DND-41 (cell line): Measurements from ENCODE around the gene RPS15.

Experiments used
- ATAC-seq: fragments of 200-7000 bp; cut with Tn5 transposase; 3 replicates; pipeline ENCODE4 v1.9.1; 2021; ENCODE audit warnings: low read depth; ENCODE audit not compliant: insufficient read depth
- DNase-seq: peaks from one replicate; pipeline ENCODE4 v3.0.0-alpha.2; 2020
- H2AFZ ChIP-seq: 2 replicates; pipeline ENCODE4 v1.6.0; 2012; ENCODE audit warnings: low read depth, low read length
- H3K27ac ChIP-seq: 2 replicates; pipeline ENCODE4 v1.5.1; 2012; ENCODE audit warnings: low read length, inconsistent platforms
- H3K27me3 ChIP-seq: fragments of 200-600 bp; sonication (generic); 2 replicates; pipeline ENCODE4 v1.6.0; 2012; ENCODE audit warnings: low read length, mild to moderate bottlenecking, inconsistent platforms; ENCODE audit not compliant: insufficient read depth, poor library complexity
- H3K36me3 ChIP-seq: 2 replicates; pipeline ENCODE4 v1.5.1; 2012; ENCODE audit warnings: low read length, inconsistent platforms; ENCODE audit not compliant: insufficient read depth
- H3K4me1 ChIP-seq: 2 replicates; pipeline ENCODE4 v1.5.1; 2012; ENCODE audit warnings: mild to moderate bottlenecking, low read length; ENCODE audit not compliant: insufficient read depth
- H3K4me2 ChIP-seq: 2 replicates; pipeline ENCODE4 v1.6.0; 2012; ENCODE audit warnings: mild to moderate bottlenecking, moderate library complexity, low read length, inconsistent platforms; ENCODE audit not compliant: insufficient read depth
- H3K4me3 ChIP-seq, 2 experiments: fragments of 200-600 bp in 1 of 2; shearing (Covaris generic) in 1 of 2; 2 replicates each; pipeline ENCODE4 v1.5.1; 2012 to 2016; ENCODE audit warnings: inconsistent platforms in 2 of 2, low read length in 2 of 2, mild to moderate bottlenecking in 2 of 2, low read depth in 1 of 2, moderate library complexity in 1 of 2
- H3K79me2 ChIP-seq: 2 replicates; pipeline ENCODE4 v1.6.0; 2012; ENCODE audit warnings: low read length, inconsistent platforms; ENCODE audit not compliant: insufficient read depth
- H3K9ac ChIP-seq: 2 replicates; pipeline ENCODE4 v1.6.0; 2012; ENCODE audit warnings: low read depth, mild to moderate bottlenecking, inconsistent platforms, low read length, moderate library complexity
- H3K9me3 ChIP-seq: 2 replicates; pipeline ENCODE4 v1.5.1; 2012; ENCODE audit warnings: low read length, moderate library complexity, mild to moderate bottlenecking, inconsistent platforms; ENCODE audit not compliant: insufficient read depth, severe bottlenecking
- H4K20me1 ChIP-seq: 2 replicates; pipeline ENCODE4 v1.6.0; 2012; ENCODE audit warnings: low read length; ENCODE audit not compliant: insufficient read depth
- CTCF ChIP-seq: IDR thresholded peaks from 2 replicates; pipeline ENCODE4 v1.5.1; 2012; ENCODE audit warnings: borderline replicate concordance, low read length, moderate library complexity, mild to moderate bottlenecking; ENCODE audit not compliant: poor library complexity, severe bottlenecking; ENCODE audit errors: extremely low read depth
- EZH2 ChIP-seq: IDR thresholded peaks from 3 replicates; pipeline ENCODE4 v1.6.1; 2012; ENCODE audit warnings: borderline replicate concordance, low read depth, mild to moderate bottlenecking, moderate library complexity, low read length, inconsistent platforms; ENCODE audit not compliant: severe bottlenecking

The RPS15 gene

GRCh38 chr19:1431759-1432506 lies 6.3 kb upstream of the RPS15 start:
- no peak for DNase-seq
- no peak overlapping the region for H2AFZ ChIP-seq
- TF ChIP-seq EZH2: no peak
- no peak for TF ChIP-seq CTCF
- H3K27me3 ChIP-seq: no peaks in the 10 kb centered on the region
- no peak overlapping the region for H3K27ac ChIP-seq
- H3K79me2 ChIP-seq: peaks cover 30% of the 10 kb centered on the region
- H3K9ac ChIP-seq: no peak overlapping the region
- no peak overlapping the region for H3K4me3 ChIP-seq
- no peak for ATAC-seq
- H3K4me1 ChIP-seq: no peaks in the 10 kb centered on the region
- peaks cover 80% of the 10 kb centered on the region for H3K36me3 ChIP-seq
- H3K4me2 ChIP-seq: no peak overlapping the region
- no peaks in the 10 kb centered on the region for H3K9me3 ChIP-seq
- H4K20me1 ChIP-seq: peaks cover 69% of the 10 kb centered on the region

DNA sequence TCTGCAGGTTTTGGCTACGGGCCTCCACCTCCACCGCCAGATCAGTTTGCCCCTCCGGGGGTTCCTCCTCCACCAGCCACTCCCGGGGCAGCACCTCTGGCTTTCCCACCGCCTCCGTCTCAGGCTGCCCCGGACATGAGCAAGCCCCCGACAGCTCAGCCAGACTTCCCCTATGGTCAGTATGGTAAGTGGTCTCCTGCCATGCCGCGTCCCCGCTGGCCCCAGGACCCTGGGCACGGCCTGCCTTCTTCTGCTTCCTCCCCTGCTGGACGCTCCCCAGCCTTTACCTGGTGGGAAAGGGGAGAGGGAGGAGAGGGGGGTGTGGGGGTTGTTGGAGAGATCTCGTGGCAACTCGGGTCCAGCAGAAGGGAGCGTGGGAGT lies 5.7 kb upstream of the RPS15 start:
- H3K9me3 ChIP-seq: no peaks in the 10 kb centered on the region
- DNase-seq (no peak), ATAC-seq (no peak)
- H4K20me1 ChIP-seq: peaks cover 64% of the 10 kb centered on the region
- no peaks in the 10 kb centered on the region for H3K4me1 ChIP-seq
- no peaks in the 10 kb centered on the region for H3K27me3 ChIP-seq
- no peak overlapping the region for H3K27ac ChIP-seq
- no peak overlapping the region for H3K9ac ChIP-seq
- TF ChIP-seq CTCF: no peak
- peaks cover 74% of the 10 kb centered on the region for H3K36me3 ChIP-seq
- no peak overlapping the region for H3K4me3 ChIP-seq
- H3K79me2 ChIP-seq: peaks cover 24% of the 10 kb centered on the region; the same call in 1 of the 2 replicates
- no peak overlapping the region for H3K4me2 ChIP-seq
- no peak overlapping the region for H2AFZ ChIP-seq

DNA sequence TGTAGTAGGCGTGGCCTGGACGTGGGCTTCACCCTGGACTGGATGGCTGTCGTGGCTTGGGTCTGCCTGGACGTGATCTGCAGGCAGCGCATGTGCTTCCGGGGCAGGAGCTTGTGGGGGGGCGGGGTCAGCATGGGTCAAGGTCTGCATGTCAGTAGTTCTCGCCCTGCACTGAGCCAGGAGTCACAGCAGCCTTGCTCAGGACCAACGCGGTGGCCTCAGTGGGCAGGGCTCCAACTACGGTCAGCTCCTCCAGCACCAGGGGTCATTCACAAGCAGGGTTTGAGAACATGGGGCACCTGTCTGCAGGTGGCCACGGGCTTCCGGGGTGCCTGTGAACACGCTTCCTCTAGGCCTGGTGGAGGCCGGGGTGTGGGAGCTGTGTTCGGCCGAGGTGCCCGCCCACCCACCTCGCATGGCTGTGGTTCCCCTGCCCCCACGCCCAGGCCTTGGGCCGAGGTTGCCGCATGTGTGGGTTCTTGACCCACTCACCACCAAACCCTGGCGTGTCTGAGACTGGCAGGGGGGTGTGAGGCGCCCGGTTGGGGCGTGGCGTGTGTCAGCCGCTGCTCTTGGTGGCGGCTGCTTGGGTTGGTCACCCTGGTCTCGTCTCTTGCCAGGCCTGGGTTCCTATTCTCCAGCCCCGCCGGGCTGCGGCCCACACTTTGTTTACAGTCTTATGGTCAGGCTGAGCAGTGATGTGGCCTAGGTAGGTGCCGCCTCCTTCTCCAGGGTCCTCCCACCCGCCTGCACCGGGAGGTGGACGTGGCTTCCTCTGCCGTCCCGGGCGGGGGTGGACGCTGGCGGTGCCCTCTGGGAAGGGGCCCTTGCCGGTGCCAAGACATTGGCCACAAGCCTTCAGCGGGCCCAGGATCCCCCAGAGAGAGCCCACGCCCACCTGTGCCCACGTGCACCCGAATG lies 4.8 kb upstream of the RPS15 start:
- H4K20me1 ChIP-seq: peaks cover 58% of the 10 kb centered on the region
- peaks cover 6% of the 10 kb centered on the region for H3K4me1 ChIP-seq
- DNase-seq (no peak), ATAC-seq (no peak)
- no peak overlapping the region for H3K9ac ChIP-seq
- H3K4me2 ChIP-seq: no peak overlapping the region
- peaks cover 17% of the 10 kb centered on the region for H3K79me2 ChIP-seq
- H3K27me3 ChIP-seq: no peaks in the 10 kb centered on the region
- peaks cover 65% of the 10 kb centered on the region for H3K36me3 ChIP-seq
- H2AFZ ChIP-seq: no peak overlapping the region
- no peak overlapping the region for H3K4me3 ChIP-seq
- no peak overlapping the region for H3K27ac ChIP-seq
- no peaks in the 10 kb centered on the region for H3K9me3 ChIP-seq
- TF ChIP-seq CTCF (no peak), EZH2 (no peak)
